ENCODE data around the gene HMCN2. TPM values are rescaled to one million over a fixed set of nuclear protein-coding genes. Genes with fewer than 3 reads are reported as not detected.

The HMCN2 gene
- total RNA-seq, 5 donors from 2014 or later (not counting 1 experiment from before 2014, with no cell fraction given): 0.03 TPM; not detected in 4

DNA sequence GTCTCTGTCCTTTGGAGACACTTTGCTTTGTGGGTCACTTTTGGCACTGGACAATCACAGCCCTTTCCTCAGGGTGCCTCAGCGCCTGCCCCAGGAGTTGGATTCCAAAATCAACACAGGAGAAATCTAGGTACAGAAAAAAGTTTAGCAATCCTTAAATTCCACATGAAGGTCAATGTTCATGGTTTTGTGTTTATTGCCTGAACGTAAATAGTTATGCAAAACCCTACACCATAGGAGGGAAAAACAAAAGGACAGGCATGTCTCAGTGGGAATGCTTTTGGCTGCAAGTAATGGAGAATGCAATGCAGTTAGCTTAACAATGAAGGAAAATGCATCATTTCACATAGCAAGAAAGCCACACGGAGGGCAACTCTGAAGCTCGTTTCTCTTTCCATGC, 6.5 kb upstream of the HMCN2 start:
- POLR2A ChIA-PET: no interaction called here
- Mint-ChIP-seq H3K36me3 (no peaks in the 10 kb centered on the region), H3K27ac (no peak overlapping the region), H3K4me3 (no peak overlapping the region), H3K9me3 (no peaks in the 10 kb centered on the region), H3K4me1 (no peaks in the 10 kb centered on the region), H3K27me3 (peaks cover 33 to 48% of the 10 kb centered on the region in 2 donors)
- Histone ChIP-seq H3K9me3 (no peaks in the 10 kb centered on the region), H3K4me1 (ENCODE audit: control insufficient read depth in 1 of 2, extremely low read depth in 1 of 2, insufficient read depth in 2 of 2, low read length in 2 of 2) (no peaks in the 10 kb centered on the region), H3K36me3 (ENCODE audit: control insufficient read depth in 2 of 2, extremely low read depth in 1 of 2, insufficient read depth in 1 of 2, low read length in 1 of 2) (no peaks in the 10 kb centered on the region), H3K27me3 (replicated peaks in 1 of 2; ENCODE audit: control insufficient read depth in 2 of 2, extremely low read depth in 1 of 2, insufficient read depth in 2 of 2, low read length in 1 of 2) (peaks cover 15 to 47% of the 10 kb centered on the region in 2 experiments), H3K27ac (ENCODE audit: low read length) (no peak overlapping the region), H3K4me3 (ENCODE audit: control insufficient read depth in 1 of 2, extremely low read depth in 1 of 2, low read length in 1 of 2) (no peak overlapping the region)
- no peak for DNase-seq
- ATAC-seq (replicated peaks in 1 of 4): no peak
- 92% methylated on average over 2 of the region's 4 CpGs for WGBS (ENCODE audit: insufficient coverage)
- CTCF ChIA-PET: interaction anchor here in 1 of 2 donors (0.7 to 0.8 kb wide), 2 partner anchors 9 to 504 kb away, joined by 3 to 9 read pairs; no protein-coding TSS in a partner anchor

DNA sequence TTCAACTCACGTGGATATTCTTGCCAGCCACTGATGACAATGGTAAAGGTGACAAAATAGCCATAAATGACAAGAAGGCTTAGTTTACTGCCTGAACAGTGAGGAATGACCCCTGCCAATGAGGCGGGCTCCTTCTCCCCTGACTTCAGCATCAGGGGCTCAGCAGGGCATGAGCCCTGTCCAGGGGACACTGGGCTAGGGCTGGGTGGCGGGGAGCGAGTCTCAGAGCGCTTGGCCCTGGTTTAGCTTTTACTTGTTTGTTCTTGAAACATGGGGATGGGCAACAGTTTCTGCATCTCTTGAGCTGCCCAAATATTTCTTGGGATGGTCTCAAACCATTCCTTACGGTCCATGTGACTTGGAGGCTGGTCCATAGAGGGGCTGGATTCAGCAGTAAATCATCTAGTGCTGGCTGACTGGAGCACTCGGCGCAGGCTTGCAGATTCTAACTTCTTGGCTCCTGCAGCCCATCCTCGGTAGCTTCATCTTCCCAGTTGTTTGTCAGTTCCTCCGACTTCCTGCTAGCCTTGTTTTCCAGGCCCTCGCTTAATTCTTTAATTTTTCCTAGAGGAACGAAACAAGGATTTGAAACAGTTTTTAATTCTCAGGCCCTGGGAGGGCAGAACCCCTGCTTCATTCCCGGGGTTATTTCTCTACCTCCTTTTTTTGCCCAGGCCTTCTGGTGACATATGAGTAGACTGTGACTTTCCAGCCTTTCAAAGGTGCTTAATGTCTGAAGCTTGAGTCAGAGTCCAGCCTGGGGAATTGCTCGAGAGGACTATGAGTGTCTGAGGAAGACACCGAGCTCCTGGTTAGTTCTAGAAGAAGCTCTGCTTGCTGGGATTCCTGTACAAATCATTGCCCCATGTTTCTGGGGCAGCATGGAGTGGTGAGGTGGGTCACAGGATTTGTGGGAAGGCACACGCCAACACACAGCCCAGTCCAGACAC, 4.5 kb upstream of the HMCN2 start:
- no peaks in the 10 kb centered on the region for H3K9me3 Mint-ChIP-seq
- no peaks in the 10 kb centered on the region for H3K9me3 ChIP-seq
- ChIA-PET CTCF (no interaction called here), POLR2A (no interaction called here)
- no peak overlapping the region for H3K27ac Mint-ChIP-seq
- H3K4me1 Mint-ChIP-seq: peaks cover 0 to 4% (median 4%) of the 10 kb centered on the region in 3 donors
- peaks cover 45 to 58% of the 10 kb centered on the region in 2 donors for H3K27me3 Mint-ChIP-seq
- H3K27me3 ChIP-seq (replicated peaks in 1 of 2; ENCODE audit: control insufficient read depth in 2 of 2, extremely low read depth in 1 of 2, insufficient read depth in 2 of 2, low read length in 1 of 2): peaks cover 21 to 60% of the 10 kb centered on the region in 2 experiments
- no peaks in the 10 kb centered on the region for H3K36me3 Mint-ChIP-seq
- WGBS (ENCODE audit: insufficient coverage): 79% methylated on average over 15 of the region's 16 CpGs
- no peak overlapping the region for H3K4me3 ChIP-seq (ENCODE audit: control insufficient read depth in 1 of 2, extremely low read depth in 1 of 2, low read length in 1 of 2)
- no peak overlapping the region for H3K27ac ChIP-seq (ENCODE audit: low read length)
- peaks cover 0 to 3% of the 10 kb centered on the region in 2 experiments for H3K4me1 ChIP-seq (ENCODE audit: control insufficient read depth in 1 of 2, extremely low read depth in 1 of 2, insufficient read depth in 2 of 2, low read length in 2 of 2)
- H3K4me3 Mint-ChIP-seq: no peak overlapping the region
- DNase-seq: no peak
- H3K36me3 ChIP-seq (ENCODE audit: control insufficient read depth in 2 of 2, extremely low read depth in 1 of 2, insufficient read depth in 1 of 2, low read length in 1 of 2): no peaks in the 10 kb centered on the region
- ATAC-seq (replicated peaks in 1 of 4): no peak

DNA sequence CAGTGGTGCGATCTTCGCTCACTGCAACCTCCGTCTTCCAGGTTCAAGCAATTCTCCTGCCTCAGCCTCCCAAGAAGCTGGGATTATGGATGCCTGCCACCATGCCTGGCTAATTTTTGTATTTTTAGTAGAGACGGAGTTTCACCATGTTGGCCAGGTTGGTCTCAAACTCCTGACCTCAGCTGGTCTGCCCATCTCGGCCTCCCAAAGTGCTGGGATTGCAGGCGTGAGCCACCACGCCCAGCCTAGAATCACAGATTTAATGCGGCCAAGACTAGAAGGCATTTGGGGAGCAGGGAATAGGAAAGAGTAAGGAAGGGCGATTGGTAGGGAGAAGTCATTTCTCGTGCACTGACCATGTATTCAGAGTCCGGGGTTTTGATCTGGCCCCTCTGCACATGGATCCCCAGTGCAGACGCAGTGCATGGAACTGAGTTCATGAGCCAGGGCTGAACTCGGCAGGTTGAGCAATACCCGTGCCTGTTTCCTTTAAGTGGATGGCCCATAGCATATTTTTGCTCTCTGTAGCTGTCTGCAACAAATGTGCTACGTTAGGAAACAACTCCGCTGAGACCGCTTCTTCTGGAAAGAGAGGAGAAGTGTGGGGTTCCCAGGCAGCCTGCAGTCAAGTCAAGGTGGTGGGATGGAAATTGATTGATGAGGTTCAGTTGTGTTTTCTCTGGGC, 3.4 kb upstream of the HMCN2 start:
- no peak for DNase-seq
- Mint-ChIP-seq H3K9me3 (no peaks in the 10 kb centered on the region), H3K4me1 (peaks cover 9 to 12% (median 12%) of the 10 kb centered on the region in 3 donors), H3K27ac (no peak overlapping the region), H3K27me3 (peaks cover 57 to 69% of the 10 kb centered on the region in 2 donors), H3K4me3 (no peak overlapping the region), H3K36me3 (no peaks in the 10 kb centered on the region)
- no peak for ATAC-seq (replicated peaks in 1 of 4)
- Histone ChIP-seq H3K27ac (ENCODE audit: low read length) (no peak overlapping the region), H3K36me3 (ENCODE audit: control insufficient read depth in 2 of 2, extremely low read depth in 1 of 2, insufficient read depth in 1 of 2, low read length in 1 of 2) (no peaks in the 10 kb centered on the region), H3K27me3 (replicated peaks in 1 of 2; ENCODE audit: control insufficient read depth in 2 of 2, extremely low read depth in 1 of 2, insufficient read depth in 2 of 2, low read length in 1 of 2) (peaks cover 25 to 69% of the 10 kb centered on the region in 2 experiments), H3K9me3 (no peaks in the 10 kb centered on the region), H3K4me3 (ENCODE audit: control insufficient read depth in 1 of 2, extremely low read depth in 1 of 2, low read length in 1 of 2) (no peak overlapping the region), H3K4me1 (ENCODE audit: control insufficient read depth in 1 of 2, extremely low read depth in 1 of 2, insufficient read depth in 2 of 2, low read length in 2 of 2) (peaks cover 0 to 3% of the 10 kb centered on the region in 2 experiments)
- WGBS (ENCODE audit: insufficient coverage): 69% methylated on average over 13 of the region's 17 CpGs
- ChIA-PET POLR2A (no interaction called here), CTCF (no interaction called here)

DNA sequence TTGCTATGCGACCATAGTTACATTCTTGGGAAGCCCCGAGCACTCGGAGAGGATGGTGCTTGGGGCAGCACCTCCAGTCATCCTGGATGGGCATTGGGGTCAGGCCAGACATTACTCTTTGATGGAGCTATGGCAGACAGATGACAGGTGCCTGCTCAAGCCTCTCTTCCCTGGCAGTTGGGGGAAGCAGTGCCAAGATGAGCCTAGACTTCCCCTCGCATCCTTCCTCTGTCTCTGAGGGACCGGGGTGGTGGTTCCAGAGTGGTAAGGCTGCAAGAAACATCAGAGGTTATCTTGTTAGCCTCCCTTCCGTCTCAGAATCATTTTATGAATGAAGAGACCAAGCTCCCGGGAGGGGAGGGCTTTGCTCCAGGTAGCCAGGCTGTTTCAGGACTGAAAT, 2.8 kb upstream of the HMCN2 start:
- H3K9me3 ChIP-seq: no peaks in the 10 kb centered on the region
- no peak overlapping the region for H3K27ac ChIP-seq (ENCODE audit: low read length)
- ChIA-PET CTCF (no interaction called here), POLR2A (no interaction called here)
- no peak for DNase-seq
- WGBS (ENCODE audit: insufficient coverage): 81% methylated on average over 6 of the region's 7 CpGs
- Mint-ChIP-seq H3K27me3 (peaks cover 62 to 74% of the 10 kb centered on the region in 2 donors), H3K27ac (no peak overlapping the region), H3K4me1 (peaks cover 9 to 12% (median 12%) of the 10 kb centered on the region in 3 donors), H3K4me3 (no peak overlapping the region), H3K9me3 (no peaks in the 10 kb centered on the region), H3K36me3 (no peaks in the 10 kb centered on the region)
- no peak overlapping the region for H3K4me3 ChIP-seq (ENCODE audit: control insufficient read depth in 1 of 2, extremely low read depth in 1 of 2, low read length in 1 of 2)
- peaks cover 28 to 74% of the 10 kb centered on the region in 2 experiments for H3K27me3 ChIP-seq (replicated peaks in 1 of 2; ENCODE audit: control insufficient read depth in 2 of 2, extremely low read depth in 1 of 2, insufficient read depth in 2 of 2, low read length in 1 of 2)
- no peak for ATAC-seq (replicated peaks in 1 of 4)
- peaks cover 0 to 3% of the 10 kb centered on the region in 2 experiments for H3K4me1 ChIP-seq (ENCODE audit: control insufficient read depth in 1 of 2, extremely low read depth in 1 of 2, insufficient read depth in 2 of 2, low read length in 2 of 2)
- H3K36me3 ChIP-seq (ENCODE audit: control insufficient read depth in 2 of 2, extremely low read depth in 1 of 2, insufficient read depth in 1 of 2, low read length in 1 of 2): no peaks in the 10 kb centered on the region

DNA sequence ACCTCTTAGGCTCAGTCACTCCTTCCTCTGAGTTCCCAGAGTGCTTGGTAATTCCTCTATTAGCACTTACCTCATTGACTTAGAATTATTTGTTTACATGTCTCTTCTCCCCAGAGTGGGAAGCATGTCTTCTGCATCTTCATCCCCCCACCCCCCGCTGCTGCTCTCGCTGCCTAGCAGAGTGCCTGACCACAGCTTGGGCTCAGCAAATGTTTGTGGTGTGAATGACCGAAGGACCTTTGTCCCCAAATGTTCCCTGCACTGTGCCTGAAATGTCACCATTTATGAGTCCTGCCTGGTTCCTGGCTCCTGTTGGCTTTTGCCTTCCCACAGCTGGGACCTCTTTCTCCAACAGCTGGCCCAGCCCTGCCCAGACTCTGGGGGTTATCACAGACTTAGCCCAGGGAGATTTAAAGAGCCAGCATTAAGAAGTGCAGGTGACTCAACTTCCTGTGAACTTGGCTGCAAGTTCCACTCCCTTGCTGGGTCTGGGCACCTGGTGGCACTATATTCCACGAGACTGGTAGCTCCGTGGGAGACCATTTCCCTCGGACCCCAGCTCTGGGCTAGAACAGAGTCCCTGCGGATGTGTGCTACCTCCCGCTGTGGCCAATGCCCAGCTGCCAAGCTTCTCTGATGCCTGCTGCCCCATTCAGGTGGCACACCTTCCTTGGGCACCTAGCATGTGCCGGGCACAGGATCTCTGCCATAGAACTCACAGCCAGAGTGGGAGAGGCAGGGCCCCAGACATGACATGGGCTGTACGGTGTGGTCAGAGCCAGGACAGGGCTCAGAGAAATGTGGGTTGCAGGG, 1.8 kb upstream of the HMCN2 start:
- H3K36me3 Mint-ChIP-seq: no peaks in the 10 kb centered on the region
- DNase-seq: no peak
- 37% methylated on average over 7 of the region's 10 CpGs for WGBS (ENCODE audit: insufficient coverage)
- H3K27ac Mint-ChIP-seq: no peak overlapping the region
- peaks cover 0 to 3% of the 10 kb centered on the region in 2 experiments for H3K4me1 ChIP-seq (ENCODE audit: control insufficient read depth in 1 of 2, extremely low read depth in 1 of 2, insufficient read depth in 2 of 2, low read length in 2 of 2)
- no peak overlapping the region for H3K27ac ChIP-seq (ENCODE audit: low read length)
- no peaks in the 10 kb centered on the region for H3K9me3 Mint-ChIP-seq
- ChIA-PET POLR2A (no interaction called here), CTCF (interaction anchor here in 1 of 2 donors (0.6 kb wide), 1 partner anchor 8 kb away, joined by 3 read pairs; no protein-coding TSS in a partner anchor)
- H3K36me3 ChIP-seq (ENCODE audit: control insufficient read depth in 2 of 2, extremely low read depth in 1 of 2, insufficient read depth in 1 of 2, low read length in 1 of 2): no peaks in the 10 kb centered on the region
- no peak overlapping the region for H3K4me3 Mint-ChIP-seq
- no peaks in the 10 kb centered on the region for H3K9me3 ChIP-seq
- peaks cover 9 to 12% (median 12%) of the 10 kb centered on the region in 3 donors for H3K4me1 Mint-ChIP-seq
- no peak for ATAC-seq (replicated peaks in 1 of 4)
- peaks cover 31 to 83% of the 10 kb centered on the region in 2 experiments for H3K27me3 ChIP-seq (replicated peaks in 1 of 2; ENCODE audit: control insufficient read depth in 2 of 2, extremely low read depth in 1 of 2, insufficient read depth in 2 of 2, low read length in 1 of 2)
- H3K4me3 ChIP-seq (ENCODE audit: control insufficient read depth in 1 of 2, extremely low read depth in 1 of 2, low read length in 1 of 2): no peak overlapping the region
- H3K27me3 Mint-ChIP-seq: peaks cover 66 to 80% of the 10 kb centered on the region in 2 donors

All from T-cell (primary cell).